Testis (tissue), 3 donors: Measurements from ENCODE around the gene MTA1. TPM values are rescaled to one million over a fixed set of nuclear protein-coding genes. Genes with fewer than 3 reads are reported as not detected.

ENCODE experiments used
- DNase-seq: peaks from one replicate; pipeline ENCODE4 v3.0.0-alpha.2; 2019
- H3K27ac ChIP-seq, 2 donors: fragments of 200-600 bp; sonication (generic); one replicate each; pipeline ENCODE4 v1.5.1; 2019
- H3K27me3 ChIP-seq: fragments of 200-600 bp; sonication (generic); one replicate; pipeline ENCODE4 v1.5.1; 2019
- H3K36me3 ChIP-seq: fragments of 200-600 bp; sonication (generic); one replicate; pipeline ENCODE4 v1.5.1; 2017; ENCODE audit warnings: low read depth; ENCODE audit errors: missing control alignments
- H3K4me1 ChIP-seq: fragments of 200-600 bp; sonication (generic); one replicate; pipeline ENCODE4 v1.5.1; 2019
- H3K4me3 ChIP-seq, 2 donors: fragments of 200-600 bp; sonication (generic); one replicate each; pipeline ENCODE4 v1.5.1; 2017 to 2019
- H3K9me3 ChIP-seq: fragments of 200-600 bp; sonication (generic); one replicate; pipeline ENCODE4 v1.5.1; 2017
- POLR2A ChIP-seq: fragments of 450-650 bp; IDR thresholded peaks from one replicate; pipeline ENCODE4 v1.6.1; 2017; ENCODE audit warnings: antibody characterized with exemption, mild to moderate bottlenecking, moderate library complexity
- WGBS, 2 donors: methylation state at CpG; one replicate each; pipeline ENCODE4 v1.1.5; 2018; 5-methylcytosine and 5-hydroxymethylcytosine counted together
- intact Hi-C: fragments of 100-400 bp; cut with DNase I; formaldehyde crosslinking; loops from one replicate; pipeline ENCODE4 v1.15.1; 2023; ENCODE audit warnings: low total_unique reads
- polyA plus RNA-seq: library from polyadenylated mRNA; stranded (reverse); fragments of 350-450 nt; fragmentation: Illumina TruSeq; extraction: RNeasy Lipid Tissue Mini Kit (QIAGEN cat#74804); gene quantifications from one replicate; pipeline ENCODE4 v1.2.3, GENCODE V29; 2014; ENCODE audit warnings: low read depth, low replicate concordance; ENCODE audit not compliant: insufficient read depth
- total RNA-seq, 2 donors: library from RNA; depleted of rRNA; stranded (reverse); fragments of >200 nt; gene quantifications; one replicate each; pipeline ENCODE4 v1.2.3, GENCODE V29; 2016
- TF ChIP-seq, protein P1 (sequence below), 3 experiments: fragments of 450-650 bp in 2 of 3; fragments of 200-600 bp in 1 of 3; sonication (generic) in 1 of 3; IDR thresholded peaks; one replicate each; pipeline ENCODE4 v1.5.1; 2016 to 2019; ENCODE audit warnings: antibody characterized with exemption in 3 of 3, mild to moderate bottlenecking in 2 of 3, moderate library complexity in 1 of 3

MTA1 gene
- total and polyA plus RNA-seq, 3 donors from 2014 or later: 118 to 135 (median 120) TPM

DNA sequence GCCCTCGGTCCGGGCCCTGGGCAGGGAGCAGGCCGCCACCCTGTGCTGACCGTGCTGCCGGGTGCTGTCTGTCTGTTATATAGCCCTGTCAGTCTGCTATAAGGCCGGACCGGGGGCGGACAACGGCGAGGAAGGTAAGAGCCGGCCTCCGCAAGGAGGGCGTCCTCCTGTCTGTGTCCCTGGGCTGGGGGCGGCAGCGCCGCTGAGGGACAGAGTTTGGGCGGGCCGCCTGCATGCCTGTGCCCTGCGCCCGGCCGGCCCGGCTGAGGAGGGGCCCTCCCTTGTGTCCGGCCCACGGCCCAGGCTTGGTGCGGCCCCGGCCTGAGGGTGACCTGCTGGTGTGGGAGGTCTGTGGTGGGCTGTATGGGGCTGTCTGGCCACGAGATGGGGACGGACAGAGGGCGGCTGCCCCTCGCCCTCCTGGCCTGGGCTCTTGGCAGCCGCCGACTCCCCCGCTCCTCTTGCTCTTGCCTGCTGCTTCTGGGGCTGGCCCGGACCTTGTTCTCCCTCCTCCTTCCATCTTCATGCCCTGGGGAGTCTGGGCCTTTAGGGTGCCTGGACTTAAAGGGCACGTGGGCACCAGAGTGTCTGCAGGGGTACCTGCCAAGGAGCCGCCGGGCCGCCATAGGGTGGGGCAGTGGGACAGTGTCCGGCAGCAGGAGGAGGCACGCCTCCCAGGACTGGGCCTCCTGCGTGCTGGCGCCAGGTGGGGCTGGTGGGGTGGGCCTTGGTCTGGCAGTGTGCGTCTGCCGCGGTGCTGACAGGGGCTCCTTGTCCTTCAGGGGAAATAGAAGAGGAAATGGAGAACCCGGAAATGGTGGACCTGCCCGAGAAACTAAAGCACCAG, 29.9 kb downstream of the MTA1 start:
- DNase-seq: no peak
- Histone ChIP-seq H3K27me3 (no peaks in the 10 kb centered on the region), H3K27ac (no peak overlapping the region), H3K4me1 (peaks cover 9% of the 10 kb centered on the region), H3K36me3 (no peaks in the 10 kb centered on the region), H3K9me3 (no peaks in the 10 kb centered on the region), H3K4me3 (no peak overlapping the region)
- WGBS, 2 donors: 90 to 95% methylated on average over 11 to 47 of the region's 47 CpGs
- no peak for TF ChIP-seq POLR2A
- TF ChIP-seq, protein P1, sequence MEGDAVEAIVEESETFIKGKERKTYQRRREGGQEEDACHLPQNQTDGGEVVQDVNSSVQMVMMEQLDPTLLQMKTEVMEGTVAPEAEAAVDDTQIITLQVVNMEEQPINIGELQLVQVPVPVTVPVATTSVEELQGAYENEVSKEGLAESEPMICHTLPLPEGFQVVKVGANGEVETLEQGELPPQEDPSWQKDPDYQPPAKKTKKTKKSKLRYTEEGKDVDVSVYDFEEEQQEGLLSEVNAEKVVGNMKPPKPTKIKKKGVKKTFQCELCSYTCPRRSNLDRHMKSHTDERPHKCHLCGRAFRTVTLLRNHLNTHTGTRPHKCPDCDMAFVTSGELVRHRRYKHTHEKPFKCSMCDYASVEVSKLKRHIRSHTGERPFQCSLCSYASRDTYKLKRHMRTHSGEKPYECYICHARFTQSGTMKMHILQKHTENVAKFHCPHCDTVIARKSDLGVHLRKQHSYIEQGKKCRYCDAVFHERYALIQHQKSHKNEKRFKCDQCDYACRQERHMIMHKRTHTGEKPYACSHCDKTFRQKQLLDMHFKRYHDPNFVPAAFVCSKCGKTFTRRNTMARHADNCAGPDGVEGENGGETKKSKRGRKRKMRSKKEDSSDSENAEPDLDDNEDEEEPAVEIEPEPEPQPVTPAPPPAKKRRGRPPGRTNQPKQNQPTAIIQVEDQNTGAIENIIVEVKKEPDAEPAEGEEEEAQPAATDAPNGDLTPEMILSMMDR (IDR thresholded peaks at IDR 0.05): no peak
- intact Hi-C loops: no loop called here

DNA sequence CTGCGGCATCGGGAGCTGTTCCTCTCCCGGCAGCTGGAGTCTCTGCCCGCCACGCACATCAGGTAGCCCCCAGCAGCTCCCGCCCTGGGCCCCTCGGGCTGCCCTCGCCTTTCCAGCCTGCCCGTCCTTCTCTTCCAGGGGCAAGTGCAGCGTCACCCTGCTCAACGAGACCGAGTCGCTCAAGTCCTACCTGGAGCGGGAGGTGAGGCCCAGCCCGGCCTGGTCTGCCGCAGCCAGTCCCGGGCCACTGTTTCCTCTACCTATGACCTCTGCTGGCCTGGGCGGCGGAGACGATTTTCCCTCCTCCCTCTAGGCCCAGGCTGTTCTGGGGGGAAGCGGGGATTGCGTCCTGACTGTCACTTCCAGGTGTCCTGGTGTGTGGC, 30.5 kb downstream of the MTA1 start:
- H3K4me1 ChIP-seq: peaks cover 9% of the 10 kb centered on the region
- WGBS, 2 donors: 92 to 98% methylated on average over 7 to 22 of the region's 22 CpGs
- H3K27me3 ChIP-seq: no peaks in the 10 kb centered on the region
- H3K36me3 ChIP-seq: no peaks in the 10 kb centered on the region
- H3K27ac ChIP-seq: no peak overlapping the region
- intact Hi-C loops: no loop called here
- DNase-seq: no peak
- no peaks in the 10 kb centered on the region for H3K9me3 ChIP-seq
- no peak overlapping the region for H3K4me3 ChIP-seq
- TF ChIP-seq, protein P1 (IDR thresholded peaks at IDR 0.05): no peak
- TF ChIP-seq POLR2A: no peak

DNA sequence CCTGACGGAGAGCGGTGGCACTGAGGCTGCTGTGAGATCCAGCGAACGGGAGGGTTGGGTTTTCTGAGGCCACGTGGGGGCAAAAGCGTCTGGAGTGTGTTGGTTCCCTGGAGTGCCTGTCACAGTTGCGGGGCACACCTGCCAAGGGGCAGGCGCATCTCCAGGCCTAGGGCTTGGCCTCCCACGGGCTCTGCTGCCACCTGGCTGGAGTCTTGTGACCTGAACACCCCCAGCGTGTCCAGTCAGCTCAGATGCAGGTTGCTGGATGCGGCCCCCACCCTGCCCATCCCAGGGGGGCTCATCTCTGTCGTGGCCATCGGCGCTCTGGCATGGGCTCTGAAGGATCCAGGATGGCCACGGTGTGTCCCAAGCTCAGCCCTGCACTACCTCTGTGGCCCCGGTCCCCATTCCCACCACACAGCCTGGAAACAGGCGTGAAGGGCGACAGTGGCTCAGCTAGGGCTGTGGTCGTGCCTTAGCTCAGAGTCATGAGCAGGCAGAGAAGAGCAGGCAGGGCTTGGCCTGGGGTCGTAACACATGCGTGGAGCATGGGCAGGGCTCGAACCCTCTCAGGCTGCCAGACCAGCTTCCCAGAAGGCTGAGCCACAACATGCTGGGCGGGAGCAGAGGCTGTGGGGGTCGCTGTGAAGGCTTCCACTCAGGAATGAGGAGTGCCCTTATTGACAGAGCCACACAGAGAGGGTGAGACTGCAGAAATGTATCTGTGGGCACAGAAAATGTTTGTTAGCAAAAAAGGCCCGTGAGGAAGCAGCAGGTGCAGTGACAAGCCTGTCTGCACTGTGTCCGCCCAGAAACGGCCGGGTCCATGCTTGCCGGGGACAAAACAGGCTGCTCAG, 31.5 kb downstream of the MTA1 start:
- no peaks in the 10 kb centered on the region for H3K9me3 ChIP-seq
- H3K4me1 ChIP-seq: peaks cover 9% of the 10 kb centered on the region
- no peak overlapping the region for H3K4me3 ChIP-seq
- no peak for DNase-seq
- H3K27ac ChIP-seq: no peak overlapping the region
- no peaks in the 10 kb centered on the region for H3K27me3 ChIP-seq
- H3K36me3 ChIP-seq: no peaks in the 10 kb centered on the region
- intact Hi-C loops: no loop called here
- no peak for TF ChIP-seq POLR2A
- TF ChIP-seq, protein P1 (IDR thresholded peaks at IDR 0.05): no peak
- WGBS, 2 donors: 91 to 94% methylated on average over 21 to 28 of the region's 29 CpGs

DNA sequence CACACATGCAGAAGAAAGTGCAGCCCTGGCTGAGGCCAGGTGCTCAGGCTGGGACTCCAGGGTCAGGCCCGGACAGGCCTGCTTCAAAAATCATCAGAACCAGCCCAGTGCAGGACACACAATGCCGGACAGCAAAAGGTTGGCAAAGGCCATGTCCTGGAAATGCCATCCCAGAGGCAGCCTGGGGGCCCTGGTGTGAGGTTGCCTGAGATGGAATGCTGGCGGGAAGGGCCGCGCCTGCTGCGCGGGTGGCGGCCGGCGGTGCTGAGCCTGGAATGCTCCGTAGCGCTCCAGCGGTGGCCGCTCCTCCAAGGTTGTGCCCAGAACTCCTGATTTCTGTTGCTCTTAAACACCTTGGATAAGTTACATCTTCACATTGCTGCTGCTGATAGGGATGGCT, 33.3 kb downstream of the MTA1 start:
- Histone ChIP-seq H3K9me3 (no peaks in the 10 kb centered on the region), H3K4me3 (no peak overlapping the region), H3K27ac (no peak overlapping the region), H3K36me3 (no peaks in the 10 kb centered on the region), H3K4me1 (peaks cover 9% of the 10 kb centered on the region), H3K27me3 (no peaks in the 10 kb centered on the region)
- TF ChIP-seq, protein P1 (IDR thresholded peaks at IDR 0.05): no peak
- no peak for TF ChIP-seq POLR2A
- intact Hi-C loops: no loop called here
- WGBS, 2 donors: 78 to 90% methylated on average over 6 to 14 of the region's 14 CpGs
- no peak for DNase-seq
